ENCODE data around the gene CCND1.

GRCh38 chr11:69604055-69604454 is 36.9 kb upstream of the CCND1 start:
- TF ChIP-seq CTCF (IDR thresholded peaks at IDR 0.05; ENCODE audit: low read depth, low read length, poor library complexity, severe bottlenecking) (no peak), EZH2phosphoT487 (IDR thresholded peaks at IDR 0.05; ENCODE audit: borderline replicate concordance, low read length) (no peak)

Measured in DOHH2 (cell line).